Endodermal cell (in vitro differentiated cells): ENCODE results near the gene KCNQ1. TPM values are rescaled to one million over a fixed set of nuclear protein-coding genes. Genes with fewer than 3 reads are reported as not detected.

Source experiments
- DNase-seq: peaks from one replicate; pipeline ENCODE4 v3.0.0-alpha.2; 2017
- H3K27ac ChIP-seq: 2 replicates; pipeline ENCODE4 v1.5.1; 2013; ENCODE audit warnings: mild to moderate bottlenecking, low read depth, low read length, moderate library complexity
- H3K27me3 ChIP-seq: 2 replicates; pipeline ENCODE4 v1.6.1; 2013; ENCODE audit warnings: mild to moderate bottlenecking, low read length, moderate library complexity; ENCODE audit not compliant: insufficient read depth, control insufficient read depth, poor library complexity, severe bottlenecking
- H3K36me3 ChIP-seq: 2 replicates; pipeline ENCODE4 v1.7.0; 2013; ENCODE audit warnings: mild to moderate bottlenecking, low read length, moderate library complexity; ENCODE audit not compliant: control insufficient read depth, insufficient read depth
- H3K4me1 ChIP-seq: one replicate; pipeline ENCODE4 v1.7.0; 2013; ENCODE audit warnings: low read length; ENCODE audit not compliant: control insufficient read depth, insufficient read depth
- H3K4me3 ChIP-seq: 2 replicates; pipeline ENCODE4 v1.5.1; 2013; ENCODE audit warnings: mild to moderate bottlenecking, low read length, moderate library complexity
- H3K9ac ChIP-seq: 2 replicates; pipeline ENCODE4 v1.6.1; 2013; ENCODE audit warnings: mild to moderate bottlenecking, low read length, moderate library complexity; ENCODE audit not compliant: poor library complexity, severe bottlenecking; ENCODE audit errors: extremely low read depth
- H3K9me3 ChIP-seq: 2 replicates; pipeline ENCODE4 v1.6.1; 2013; ENCODE audit warnings: mild to moderate bottlenecking, low read length, moderate library complexity; ENCODE audit not compliant: control insufficient read depth
- H3K27ac Mint-ChIP-seq: 2 replicates; pipeline ENCODE4 v1.8.0; 2020; ENCODE audit warnings: mixed read lengths
- H3K27me3 Mint-ChIP-seq: 2 replicates; pipeline ENCODE4 v1.8.0; 2021; ENCODE audit warnings: mild to moderate bottlenecking, mixed read lengths; ENCODE audit not compliant: insufficient read depth
- H3K36me3 Mint-ChIP-seq: 2 replicates; pipeline ENCODE4 v1.8.0; 2020; ENCODE audit warnings: low read depth, mixed read lengths
- H3K4me1 Mint-ChIP-seq: 2 replicates; pipeline ENCODE4 v1.8.0; 2020; ENCODE audit warnings: mixed read lengths
- H3K4me3 Mint-ChIP-seq: 2 replicates; pipeline ENCODE4 v1.8.0; 2020; ENCODE audit warnings: mild to moderate bottlenecking, moderate library complexity, mixed read lengths
- H3K9me3 Mint-ChIP-seq: 2 replicates; pipeline ENCODE4 v1.8.0; 2020; ENCODE audit warnings: mild to moderate bottlenecking, mixed read lengths
- WGBS, 2 experiments: methylation state at CpG; one replicate each; pipeline versions ENCODE4 v1.1.5 to v1.1.7; 2013; ENCODE audit warnings: missing lambda C conversion rate in 2 of 2, mixed read lengths in 1 of 2; ENCODE audit not compliant: insufficient coverage in 1 of 2, insufficient read length in 1 of 2; 5-methylcytosine and 5-hydroxymethylcytosine counted together
- total RNA-seq, 2 donors: library from RNA; stranded (reverse); fragmentation: NEBNext Ultra II Directional in 1 of 2; extraction: Animal tissue kit (Norgen Biotek cat#: 25700) in 1 of 2; gene quantifications; 2 replicates in 1 of 2; 3 replicates in 1 of 2; pipeline ENCODE4 v1.2.1, GENCODE V29; 2021
- TF ChIP-seq, protein P1 (sequence below): fragments of 200-600 bp; sonication (generic); conservative IDR thresholded peaks from 2 replicates; pipeline ENCODE4 v1.5.0; 2021; ENCODE audit warnings: antibody characterized with exemption, mild to moderate bottlenecking

The KCNQ1 gene
- total RNA-seq, 2 donors from 2014 or later: 1.8 to 3.5 TPM

- no peak for DNase-seq
- Histone ChIP-seq H3K9me3 (peaks cover 23% of the 10 kb centered on the region), H3K27ac (no peak overlapping the region), H3K27me3 (peaks cover 43% of the 10 kb centered on the region), H3K4me3 (no peak overlapping the region), H3K4me1 (no peaks in the 10 kb centered on the region), H3K9ac (no peak overlapping the region), H3K36me3 (no peaks in the 10 kb centered on the region)
- peaks cover 82% of the 10 kb centered on the region for H3K27me3 Mint-ChIP-seq
- H3K4me3 Mint-ChIP-seq: no peak overlapping the region
- peaks cover 52% of the 10 kb centered on the region for H3K9me3 Mint-ChIP-seq
- no peaks in the 10 kb centered on the region for H3K36me3 Mint-ChIP-seq
- TF ChIP-seq, protein P1, sequence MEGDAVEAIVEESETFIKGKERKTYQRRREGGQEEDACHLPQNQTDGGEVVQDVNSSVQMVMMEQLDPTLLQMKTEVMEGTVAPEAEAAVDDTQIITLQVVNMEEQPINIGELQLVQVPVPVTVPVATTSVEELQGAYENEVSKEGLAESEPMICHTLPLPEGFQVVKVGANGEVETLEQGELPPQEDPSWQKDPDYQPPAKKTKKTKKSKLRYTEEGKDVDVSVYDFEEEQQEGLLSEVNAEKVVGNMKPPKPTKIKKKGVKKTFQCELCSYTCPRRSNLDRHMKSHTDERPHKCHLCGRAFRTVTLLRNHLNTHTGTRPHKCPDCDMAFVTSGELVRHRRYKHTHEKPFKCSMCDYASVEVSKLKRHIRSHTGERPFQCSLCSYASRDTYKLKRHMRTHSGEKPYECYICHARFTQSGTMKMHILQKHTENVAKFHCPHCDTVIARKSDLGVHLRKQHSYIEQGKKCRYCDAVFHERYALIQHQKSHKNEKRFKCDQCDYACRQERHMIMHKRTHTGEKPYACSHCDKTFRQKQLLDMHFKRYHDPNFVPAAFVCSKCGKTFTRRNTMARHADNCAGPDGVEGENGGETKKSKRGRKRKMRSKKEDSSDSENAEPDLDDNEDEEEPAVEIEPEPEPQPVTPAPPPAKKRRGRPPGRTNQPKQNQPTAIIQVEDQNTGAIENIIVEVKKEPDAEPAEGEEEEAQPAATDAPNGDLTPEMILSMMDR: no peak
- H3K4me1 Mint-ChIP-seq: no peaks in the 10 kb centered on the region
- 78 to 79% methylated on average over 12 to 14 of the region's 14 CpGs for WGBS, 2 experiments
- no peak overlapping the region for H3K27ac Mint-ChIP-seq
Measured at GRCh38 chr11:2483426-2483825, 38.6 kb downstream of the KCNQ1 start.

- peaks cover 50% of the 10 kb centered on the region for H3K27me3 ChIP-seq
- peaks cover 85% of the 10 kb centered on the region for H3K27me3 Mint-ChIP-seq
- H3K9me3 Mint-ChIP-seq: peaks cover 46% of the 10 kb centered on the region
Measured at GRCh38 chr11:2484576-2485125, 39.8 kb downstream of the KCNQ1 start.

DNA sequence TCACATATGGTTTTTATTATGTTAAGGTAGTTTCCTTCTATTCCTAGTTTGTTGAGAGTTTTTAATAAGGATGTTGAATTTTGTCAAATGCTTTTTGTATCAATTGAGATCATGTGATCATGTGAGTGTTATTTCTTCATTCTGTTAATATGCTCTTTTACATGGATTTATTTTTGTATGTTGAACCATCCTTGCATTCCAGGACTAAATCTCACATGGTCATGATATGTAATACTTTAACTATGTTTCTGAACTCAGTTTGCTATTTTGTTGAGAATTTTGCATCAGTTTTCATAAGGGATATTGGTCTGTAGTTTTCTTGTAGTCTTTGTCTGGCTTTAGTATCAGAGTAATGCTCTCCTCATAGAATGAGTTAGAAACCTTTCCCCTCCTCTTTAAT, 43.2 kb downstream of the KCNQ1 start:
- Mint-ChIP-seq H3K4me1 (no peaks in the 10 kb centered on the region), H3K27ac (no peak overlapping the region), H3K4me3 (no peak overlapping the region), H3K36me3 (no peaks in the 10 kb centered on the region), H3K27me3 (peaks cover 85% of the 10 kb centered on the region), H3K9me3 (peaks cover 28% of the 10 kb centered on the region)
- Histone ChIP-seq H3K9ac (no peak overlapping the region), H3K4me1 (no peaks in the 10 kb centered on the region), H3K27ac (no peak overlapping the region), H3K36me3 (no peaks in the 10 kb centered on the region), H3K4me3 (no peak overlapping the region), H3K9me3 (peaks cover 17% of the 10 kb centered on the region), H3K27me3 (peaks cover 63% of the 10 kb centered on the region)
- TF ChIP-seq, protein P1: no peak
- no peak for DNase-seq

More at GRCh38 chr11:2484576-2485125, 39.8 kb downstream of the KCNQ1 start:
- TF ChIP-seq, protein P1: no peak
- no peaks in the 10 kb centered on the region for H3K36me3 ChIP-seq
- H3K4me1 Mint-ChIP-seq: no peaks in the 10 kb centered on the region
- H3K27ac ChIP-seq: no peak overlapping the region
- H3K4me3 Mint-ChIP-seq: no peak overlapping the region
- no peak for DNase-seq
- H3K4me1 ChIP-seq: no peaks in the 10 kb centered on the region
- no peak overlapping the region for H3K27ac Mint-ChIP-seq
- H3K9me3 ChIP-seq: peaks cover 19% of the 10 kb centered on the region
- H3K36me3 Mint-ChIP-seq: no peaks in the 10 kb centered on the region
- H3K9ac ChIP-seq: no peak overlapping the region
- no peak overlapping the region for H3K4me3 ChIP-seq
- 88 to 90% methylated on average over 14 to 16 of the region's 16 CpGs for WGBS, 2 experiments
